Fibroblast of lung (primary cell): ENCODE results near the gene TMEM178B.

ENCODE experiments used
- CTCF ChIP-seq, 2 donors: IDR thresholded peaks in 1 of 2; conservative IDR thresholded peaks in 1 of 2; 1 replicate in 1 of 2; 2 replicates in 1 of 2; pipeline ENCODE4 v1.5.1; 2011 to 2012; ENCODE audit warnings: low read length in 2 of 2, control low read depth in 1 of 2, inconsistent platforms in 1 of 2, low read depth in 1 of 2, mild to moderate bottlenecking in 1 of 2
- EZH2 ChIP-seq: IDR thresholded peaks from 2 replicates; pipeline ENCODE4 v1.5.1; 2012; ENCODE audit warnings: low read length, control low read depth, mild to moderate bottlenecking; ENCODE audit errors: missing control alignments

DNA sequence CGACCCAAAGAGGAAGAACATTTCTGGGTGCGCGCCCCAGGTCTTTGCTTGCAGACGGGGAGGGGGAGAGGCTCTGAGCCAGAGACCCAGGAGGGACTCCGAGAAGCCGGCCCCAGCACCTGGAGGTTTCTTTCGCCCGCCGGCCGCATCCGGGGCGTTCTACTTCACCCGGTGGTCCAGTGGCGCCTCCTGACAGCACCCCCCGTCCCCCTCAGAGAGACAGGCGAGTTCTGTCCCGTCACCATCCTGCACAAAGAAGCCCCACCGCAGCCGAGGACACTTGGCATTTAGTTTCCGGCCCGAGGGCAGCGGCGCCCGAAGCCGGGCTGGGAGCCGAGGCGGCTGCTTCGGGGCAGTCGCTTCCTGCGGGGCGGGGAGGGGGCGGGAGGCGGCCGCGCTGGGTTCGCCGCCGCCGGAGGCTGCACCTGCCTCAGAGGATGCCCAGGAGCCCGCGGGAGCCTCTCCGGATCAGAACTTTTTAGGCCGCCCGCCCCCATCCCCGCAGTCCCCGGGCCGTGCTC, at the start of gene TMEM178B:
- TF ChIP-seq CTCF (conservative IDR thresholded peaks at IDR 0.05 in 1 of 2, IDR thresholded peaks at IDR 0.05 in 1 of 2; ENCODE audit: low read depth in 1 of 2, low read length in 2 of 2) (no peak), EZH2 (no peak)
